HT1080 (cell line): Measurements from ENCODE around the gene SART1. TPM values are rescaled to one million over a fixed set of nuclear protein-coding genes. Genes with fewer than 3 reads are reported as not detected.

Experiments
- DNase-seq: peaks from one replicate; pipeline ENCODE4 v3.0.0-alpha.2; 2015; ENCODE audit warnings: low read depth
- polyA plus RNA-seq, 2 experiments: library from polyadenylated mRNA; depleted of rRNA; stranded (reverse); fragments of >200 nt; gene quantifications; 2 replicates each; pipeline ENCODE4 v1.2.3, GENCODE V29; 2015
- total RNA-seq: library from RNA; depleted of rRNA; stranded (reverse); fragments of >200 nt; shearing (Covaris generic); gene quantifications from 2 replicates; pipeline ENCODE4 v1.2.3, GENCODE V29; 2014; rRNA removed

SART1 gene
- total RNA-seq, result 86.4 and 112 TPM in 2 replicates
- 47.0 and 54.5 TPM in 2 replicates for polyA plus RNA-seq (2015; cell fraction: cytosol; rRNA removed)
- polyA plus RNA-seq (2015; cell fraction: nucleus; rRNA removed), result 53.4 and 70.0 TPM in 2 replicates

DNA sequence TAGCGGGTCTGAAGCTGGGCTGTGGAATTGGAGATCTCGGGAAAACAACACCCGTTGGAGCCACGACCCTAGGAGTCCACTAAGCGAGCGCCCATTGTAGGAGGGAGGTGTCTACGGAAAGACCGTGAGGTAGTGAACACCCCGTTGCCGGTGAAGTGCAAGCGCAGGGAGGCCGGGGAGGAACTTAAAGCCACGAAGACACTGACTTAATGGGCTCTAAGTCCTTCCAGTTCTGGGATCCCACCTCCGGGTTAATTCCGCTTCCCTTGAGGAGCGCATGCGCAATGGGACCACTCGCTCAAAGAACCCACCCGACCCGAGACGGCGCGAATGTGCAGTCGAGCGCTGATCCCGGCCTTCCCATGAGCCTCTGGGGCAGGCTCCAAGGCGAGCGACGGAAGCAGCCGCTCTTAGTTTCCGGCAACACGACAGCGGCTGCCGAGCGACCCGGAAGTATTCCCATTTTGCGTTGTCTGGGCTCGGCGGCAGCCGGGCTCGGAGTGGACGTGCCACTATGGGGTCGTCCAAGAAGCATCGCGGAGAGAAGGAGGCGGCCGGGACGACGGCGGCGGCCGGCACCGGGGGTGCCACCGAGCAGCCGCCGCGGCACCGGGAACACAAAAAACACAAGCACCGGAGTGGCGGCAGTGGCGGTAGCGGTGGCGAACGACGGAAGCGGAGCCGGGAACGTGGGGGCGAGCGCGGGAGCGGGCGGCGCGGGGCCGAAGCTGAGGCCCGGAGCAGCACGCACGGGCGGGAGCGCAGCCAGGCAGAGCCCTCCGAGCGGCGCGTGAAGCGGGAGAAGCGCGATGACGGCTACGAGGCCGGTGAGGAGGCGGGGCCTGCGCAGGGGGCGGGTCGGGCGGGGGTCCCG, at the start of gene SART1:
Gene SART1 (plus strand): TSS at position 468 of the 874 bp plus-strand sequence. CDS start 47 bp downstream, at position 515.
- peak; percentile 97 for DNase-seq

DNA sequence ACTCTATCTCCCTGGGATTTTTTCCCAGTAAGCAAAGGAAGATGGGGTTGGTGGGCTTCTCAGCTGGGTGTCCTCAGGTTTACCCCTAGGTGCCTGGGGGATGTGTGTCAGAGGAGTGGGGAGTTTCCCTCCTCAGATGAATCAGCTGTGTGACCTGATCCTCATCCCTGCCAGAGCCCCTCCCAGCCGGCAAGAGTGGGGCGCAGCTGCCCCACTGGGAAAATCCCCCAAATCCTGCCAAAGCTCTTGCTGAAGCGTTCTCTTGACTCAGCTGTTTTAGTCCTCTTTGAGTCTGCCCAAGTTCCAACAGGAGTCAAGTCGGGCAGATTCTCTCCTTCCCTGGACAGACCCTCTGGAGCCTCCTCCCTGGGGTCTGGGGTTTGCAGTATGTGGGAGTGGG, 48.7 kb upstream of the SART1 start:
- DNase-seq, result peak; percentile 81

DNA sequence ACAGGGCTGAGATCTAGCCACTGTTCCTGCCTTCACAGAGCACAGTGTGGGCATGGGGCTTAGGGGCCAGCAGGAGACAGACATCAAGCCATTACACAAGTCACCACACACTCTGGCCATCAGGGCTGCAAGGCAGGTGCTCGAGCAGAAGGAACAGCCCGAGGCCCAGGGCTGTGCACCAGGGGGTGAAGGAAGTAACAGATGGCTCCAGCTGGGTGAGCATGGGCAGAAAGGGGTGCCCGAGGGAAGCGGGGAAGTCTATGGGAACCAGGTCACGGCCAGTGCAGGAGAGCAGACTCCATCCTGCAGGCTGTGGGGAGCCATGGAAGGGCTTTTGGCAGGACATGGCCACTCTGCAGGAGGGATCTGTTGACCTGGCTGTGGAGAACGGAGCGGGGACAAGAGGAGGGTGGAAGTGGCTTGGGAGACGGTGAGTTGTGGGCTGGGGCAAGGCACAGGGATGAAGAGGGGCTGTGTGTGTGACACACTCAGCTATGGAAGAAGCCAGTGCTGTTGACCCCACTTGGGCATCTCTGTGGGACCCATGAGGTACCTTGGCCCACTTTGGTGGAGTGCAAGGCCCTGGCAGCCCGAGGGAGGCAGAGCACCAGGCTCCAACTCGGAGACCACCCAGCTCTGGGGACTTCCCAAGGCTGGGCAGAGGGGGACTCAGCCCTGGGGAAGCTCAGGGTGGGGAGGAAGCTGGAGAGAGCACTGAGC, 46.3 kb upstream of the SART1 start:
- DNase-seq, result no peak

- peak; percentile 99 for DNase-seq
Observed at GRCh38 chr11:65915821-65916251, 45.7 kb upstream of the SART1 start.

DNA sequence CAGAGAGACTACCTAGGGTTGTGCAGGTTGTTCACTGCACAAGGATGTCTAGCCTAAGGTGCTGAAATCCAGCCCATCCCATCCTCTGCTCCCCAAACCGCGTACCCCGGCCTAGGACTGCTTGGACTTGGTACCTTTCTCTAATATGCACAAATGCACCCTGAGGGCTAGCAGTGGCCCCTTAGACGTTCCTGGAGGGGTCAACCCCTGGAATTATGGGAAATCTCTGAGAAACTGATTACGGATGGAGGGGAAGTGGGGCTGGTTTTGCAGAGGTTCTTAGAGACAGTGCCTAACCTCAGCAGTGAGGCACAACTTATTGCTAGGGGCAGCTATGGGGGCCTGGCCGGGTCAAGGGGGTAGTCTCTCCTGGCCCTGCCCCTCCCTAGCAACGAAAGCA, 45.1 kb upstream of the SART1 start:
- DNase-seq, result peak; percentile 63

GRCh38 chr11:65917077-65917433, 44.5 kb upstream of the SART1 start:
- peak; percentile 55 for DNase-seq

GRCh38 chr11:65917434-65918210, 43.9 kb upstream of the SART1 start:
- DNase-seq, result peak; percentile 61

DNA sequence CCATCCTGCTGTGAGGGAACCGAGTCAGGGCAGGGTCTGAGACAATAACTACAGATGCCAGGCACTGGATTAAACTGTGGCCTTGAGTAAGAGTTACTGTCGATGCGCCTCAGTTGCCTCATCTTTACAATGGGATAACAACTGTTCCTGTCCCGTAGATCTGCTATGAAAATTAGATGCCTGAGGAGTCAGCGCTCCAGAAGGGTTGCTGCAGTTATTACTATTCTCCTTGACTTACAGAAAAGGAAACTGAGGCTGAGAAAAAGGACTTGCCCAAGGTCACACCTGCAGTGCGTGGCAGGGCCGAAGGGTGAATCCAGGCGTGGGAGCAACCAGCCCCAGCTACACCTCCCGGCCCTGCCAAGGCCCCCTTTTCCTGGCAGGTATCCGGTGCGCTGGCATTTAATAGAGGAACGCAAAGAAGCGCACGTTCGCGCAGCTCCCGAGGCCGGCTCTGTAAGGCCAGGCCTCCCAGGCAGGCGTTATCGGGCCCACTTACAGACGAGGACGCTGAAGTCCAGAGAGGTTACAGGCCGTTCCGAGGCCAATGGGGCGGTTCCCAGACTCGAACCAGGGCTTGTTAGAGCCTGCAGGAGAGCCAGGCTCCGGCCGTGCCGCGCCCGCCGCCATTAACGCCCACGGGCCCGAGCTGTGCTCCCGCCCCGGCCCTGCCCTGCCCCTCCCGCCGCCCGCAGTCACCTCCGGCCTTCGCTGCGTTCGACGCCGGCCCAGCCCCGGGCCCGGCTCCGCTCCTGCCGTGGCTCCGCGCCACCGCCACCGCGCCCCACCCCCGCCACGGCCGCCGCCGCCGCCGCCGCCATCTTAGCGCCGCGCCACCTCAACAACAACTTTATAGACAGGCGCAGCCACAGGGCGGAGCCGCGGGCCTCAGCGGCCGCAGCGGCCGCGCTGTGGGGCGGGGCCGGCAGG, 43.1 kb upstream of the SART1 start, which contains the start of gene C11orf68:
Gene C11orf68 (minus strand): TSS at position 852 of the 930 bp plus-strand sequence. CDS start 31 bp downstream, at position 821.
- DNase-seq, result peak; percentile 41

- peak; percentile 95 for DNase-seq
Observed at GRCh38 chr11:65919141-65919572, 42.4 kb upstream of the SART1 start, which contains the start of gene DRAP1. DRAP1 (plus strand) TSS chr11:65919426; CDS start chr11:65919502, 76 bp downstream.

DNA sequence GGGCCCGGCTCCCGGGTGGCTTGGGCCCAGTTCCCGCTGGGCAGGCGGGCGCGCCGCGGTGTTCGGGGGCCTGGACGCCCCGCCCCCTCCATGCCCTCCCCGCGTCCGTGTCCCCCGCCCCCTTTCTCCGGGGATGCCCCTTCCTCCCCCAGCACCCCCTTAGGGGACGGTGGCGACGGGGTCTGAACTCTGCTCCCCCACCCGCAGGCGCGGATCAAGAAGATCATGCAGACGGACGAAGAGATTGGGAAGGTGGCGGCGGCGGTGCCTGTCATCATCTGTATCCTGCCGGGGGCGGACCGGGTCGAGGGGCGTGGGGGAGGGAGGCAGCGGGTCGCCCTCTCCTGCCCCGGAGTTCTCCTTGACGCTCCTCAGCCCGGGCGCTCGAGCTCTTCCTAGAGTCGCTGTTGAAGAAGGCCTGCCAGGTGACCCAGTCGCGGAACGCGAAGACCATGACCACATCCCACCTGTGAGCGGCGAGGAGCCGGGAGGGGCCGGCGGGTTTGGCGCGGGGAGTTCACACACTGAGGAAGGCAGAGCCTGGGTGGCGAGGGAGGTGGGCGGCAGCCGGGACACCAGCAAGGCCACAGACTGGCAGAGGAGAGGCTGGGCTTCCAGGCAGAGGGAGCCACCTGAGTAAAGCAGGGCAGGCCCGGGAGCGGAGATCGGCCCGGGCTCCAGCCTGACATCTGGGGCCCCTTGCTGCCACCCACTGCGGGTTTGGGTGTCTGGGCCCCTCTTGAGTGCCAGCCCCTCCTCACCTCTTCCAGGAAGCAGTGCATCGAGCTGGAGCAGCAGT, 41.8 kb upstream of the SART1 start:
- peak; percentile 21 for DNase-seq

- DNase-seq, result no peak
Observed at GRCh38 chr11:65920372-65920802, 41.1 kb upstream of the SART1 start.

DNA sequence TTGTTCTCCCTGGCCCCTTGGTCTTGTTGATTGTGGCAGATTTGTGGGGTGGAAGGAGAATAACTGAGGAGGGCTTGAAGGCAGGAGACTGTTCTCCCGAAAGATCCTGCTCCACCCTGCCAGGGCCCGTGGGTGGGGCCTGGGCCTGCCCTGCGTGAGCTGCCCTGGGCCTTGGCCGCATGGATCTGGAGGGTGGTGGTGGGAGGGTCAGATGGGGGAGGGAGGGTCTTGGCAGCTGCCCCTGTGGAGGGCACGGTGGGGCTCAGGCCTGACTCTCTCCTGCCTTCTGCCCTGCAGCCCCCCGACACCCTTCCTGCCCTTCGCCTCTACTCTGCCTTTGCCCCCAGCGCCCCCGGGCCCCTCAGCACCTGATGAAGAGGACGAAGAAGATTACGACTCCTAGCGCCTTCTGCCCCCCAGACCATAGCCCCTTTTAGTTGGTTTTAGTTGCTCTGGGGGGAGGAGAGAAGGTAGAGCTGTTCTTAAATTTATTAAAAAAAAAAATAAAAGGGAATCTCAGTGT, 40.4 kb upstream of the SART1 start:
- DNase-seq, result no peak

DNA sequence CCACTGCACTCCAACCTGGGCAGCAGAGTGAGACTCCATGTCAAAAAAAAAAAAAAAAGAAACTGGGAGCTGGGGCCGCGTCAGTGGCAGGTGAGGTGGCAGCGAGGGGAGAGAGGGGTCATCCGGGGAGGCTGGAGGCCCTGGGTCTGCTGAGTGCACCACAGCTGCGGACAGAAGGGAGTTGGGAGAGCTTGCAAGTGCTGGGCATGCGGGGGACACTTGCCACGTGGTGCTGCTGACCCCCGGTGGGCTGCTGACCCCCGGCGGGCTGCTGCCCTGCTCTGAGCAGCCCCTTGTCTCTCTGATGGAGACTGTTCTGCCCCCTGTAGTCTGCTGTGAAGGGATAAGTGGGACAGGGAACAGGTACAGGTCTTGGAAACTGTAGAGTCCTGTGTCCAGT, 39.7 kb upstream of the SART1 start:
- no peak for DNase-seq

GRCh38 chr11:65922565-65922964, 39.0 kb upstream of the SART1 start:
- DNase-seq, result no peak

DNA sequence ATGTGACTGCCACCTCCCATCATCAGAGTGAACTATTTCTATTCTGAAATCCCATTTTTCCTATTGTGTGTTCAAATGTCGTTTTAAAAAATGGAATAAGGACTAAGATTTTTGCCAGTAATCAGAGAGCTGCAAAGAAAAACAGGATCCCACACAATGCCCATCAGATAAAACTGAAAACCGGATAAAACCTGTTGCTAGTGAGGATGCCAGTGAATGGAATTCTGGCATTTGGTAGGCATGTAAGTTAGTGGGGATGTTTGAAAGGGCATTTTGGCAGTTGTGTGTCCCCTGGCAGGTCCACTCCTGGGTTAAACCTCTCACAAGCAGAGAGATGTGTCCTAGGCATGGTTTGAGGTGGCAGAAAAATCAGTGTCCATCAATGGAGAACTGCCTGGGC, 36.1 kb upstream of the SART1 start:
- DNase-seq, result no peak

DNA sequence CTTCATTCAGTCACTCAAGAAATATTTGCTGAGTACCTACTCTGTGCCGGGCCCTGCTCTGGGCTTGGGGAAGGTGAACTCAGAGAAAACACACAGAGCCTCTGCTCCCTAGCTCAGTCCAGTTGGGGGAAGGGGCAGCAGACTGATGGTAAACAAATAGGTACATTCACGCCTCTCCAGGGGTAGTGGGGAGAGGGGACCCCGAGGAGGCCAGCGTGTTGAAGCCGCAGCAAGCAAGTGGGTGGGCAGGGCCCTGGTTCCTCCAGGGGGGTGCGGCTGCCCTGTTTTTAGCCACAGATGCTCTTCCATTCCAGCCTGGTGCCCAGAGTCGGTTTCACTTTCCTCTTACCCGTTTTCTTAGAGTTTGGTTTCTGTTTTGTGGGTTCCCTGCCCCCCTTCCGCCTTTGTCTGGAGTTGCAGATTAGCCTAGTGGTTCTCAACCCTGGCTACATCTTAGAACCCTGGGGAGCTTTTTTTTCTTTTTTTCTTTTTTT, 33.6 kb upstream of the SART1 start:
- DNase-seq, result no peak

GRCh38 chr11:65928667-65929066, 32.9 kb upstream of the SART1 start:
- no peak for DNase-seq

- no peak for DNase-seq
Observed at GRCh38 chr11:65931773-65932557, 29.6 kb upstream of the SART1 start.
